ENCODE measurements around the gene ARFGAP1.

Gene ARFGAP1

GRCh38 chr20:63282946-63283345 is 10.3 kb downstream of the ARFGAP1 start:
- H3K36me3 ChIP-seq (ENCODE audit: insufficient read depth, low read length) = peaks cover 5% of the 10 kb centered on the region; the same call in 1 of the 2 replicates
- no peak overlapping the region for H3K27ac ChIP-seq
- TF ChIP-seq FOXP2 (optimal IDR thresholded peaks at IDR 0.05; ENCODE audit: control extremely low read depth, extremely low read length, insufficient read depth) = no peak
- TF ChIP-seq POLR2AphosphoS5 (IDR thresholded peaks at IDR 0.05; ENCODE audit: borderline replicate concordance, low read depth, low read length) = no peak
- H3K9me3 ChIP-seq (ENCODE audit: low read depth, low read length) = no peaks in the 10 kb centered on the region
- no peak overlapping the region for H3K4me3 ChIP-seq
- no peak for DNase-seq (ENCODE audit: low read depth, low spot score)
- H3K9ac ChIP-seq (ENCODE audit: insufficient read length) = no peak overlapping the region

- 0 out of 2 replicates have a peak, but pooled peaks cover 4% of the 10 kb centered on the region for H3K36me3 ChIP-seq (ENCODE audit: insufficient read depth, low read length)
- no peak overlapping the region for H3K4me3 ChIP-seq
- TF ChIP-seq POLR2AphosphoS5 (IDR thresholded peaks at IDR 0.05; ENCODE audit: borderline replicate concordance, low read depth, low read length) (no peak), FOXP2 (optimal IDR thresholded peaks at IDR 0.05; ENCODE audit: control extremely low read depth, extremely low read length, insufficient read depth) (no peak), EZH2 (IDR thresholded peaks at IDR 0.05) (no peak)
- DNase-seq (ENCODE audit: low read depth, low spot score) = no peak
- H3K9me3 ChIP-seq (ENCODE audit: low read depth, low read length) = no peaks in the 10 kb centered on the region
- no peak overlapping the region for H3K27ac ChIP-seq
- no peak overlapping the region for H3K9ac ChIP-seq (ENCODE audit: insufficient read length)
These were observed 10.9 kb downstream of the ARFGAP1 start for GRCh38 chr20:63283397-63284082.

GRCh38 chr20:63284083-63284440 is 11.4 kb downstream of the ARFGAP1 start:
- TF ChIP-seq EZH2 (IDR thresholded peaks at IDR 0.05) = no peak
- TF ChIP-seq POLR2AphosphoS5 (IDR thresholded peaks at IDR 0.05; ENCODE audit: borderline replicate concordance, low read depth, low read length) = no peak
- TF ChIP-seq FOXP2 (optimal IDR thresholded peaks at IDR 0.05; ENCODE audit: control extremely low read depth, extremely low read length, insufficient read depth) = no peak
- Histone ChIP-seq H3K4me3 (no peak overlapping the region), H3K27ac (no peak overlapping the region), H3K36me3 (ENCODE audit: insufficient read depth, low read length) (no peaks in the 10 kb centered on the region), H3K9ac (ENCODE audit: insufficient read length) (no peak overlapping the region), H3K9me3 (ENCODE audit: low read depth, low read length) (no peaks in the 10 kb centered on the region)
- no peak for DNase-seq (ENCODE audit: low read depth, low spot score)

- Histone ChIP-seq H3K36me3 (ENCODE audit: insufficient read depth, low read length) (no peaks in the 10 kb centered on the region), H3K4me3 (no peak overlapping the region), H3K9me3 (ENCODE audit: low read depth, low read length) (no peaks in the 10 kb centered on the region), H3K9ac (ENCODE audit: insufficient read length) (no peak overlapping the region), H3K27ac (no peak overlapping the region)
- TF ChIP-seq POLR2AphosphoS5 (IDR thresholded peaks at IDR 0.05; ENCODE audit: borderline replicate concordance, low read depth, low read length) = no peak
- TF ChIP-seq EZH2 (IDR thresholded peaks at IDR 0.05) = no peak
- no peak for TF ChIP-seq FOXP2 (optimal IDR thresholded peaks at IDR 0.05; ENCODE audit: control extremely low read depth, extremely low read length, insufficient read depth)
- DNase-seq (ENCODE audit: low read depth, low spot score) = no peak
These were observed 11.9 kb downstream of the ARFGAP1 start for GRCh38 chr20:63284544-63284949.

- Histone ChIP-seq H3K9ac (ENCODE audit: insufficient read length) (no peak overlapping the region), H3K36me3 (ENCODE audit: insufficient read depth, low read length) (no peaks in the 10 kb centered on the region), H3K4me3 (no peak overlapping the region), H3K9me3 (ENCODE audit: low read depth, low read length) (no peaks in the 10 kb centered on the region), H3K27ac (no peak overlapping the region)
- no peak for DNase-seq (ENCODE audit: low read depth, low spot score)
- TF ChIP-seq POLR2AphosphoS5 (IDR thresholded peaks at IDR 0.05; ENCODE audit: borderline replicate concordance, low read depth, low read length) (no peak), EZH2 (IDR thresholded peaks at IDR 0.05) (no peak), FOXP2 (optimal IDR thresholded peaks at IDR 0.05; ENCODE audit: control extremely low read depth, extremely low read length, insufficient read depth) (no peak)
These were observed 12.4 kb downstream of the ARFGAP1 start for GRCh38 chr20:63284981-63285524.

- no peak overlapping the region for H3K4me3 ChIP-seq
- H3K27ac ChIP-seq = no peak overlapping the region
- no peak for TF ChIP-seq POLR2AphosphoS5 (IDR thresholded peaks at IDR 0.05; ENCODE audit: borderline replicate concordance, low read depth, low read length)
- no peak for TF ChIP-seq FOXP2 (optimal IDR thresholded peaks at IDR 0.05; ENCODE audit: control extremely low read depth, extremely low read length, insufficient read depth)
- TF ChIP-seq EZH2 (IDR thresholded peaks at IDR 0.05) = no peak
- DNase-seq (ENCODE audit: low read depth, low spot score) = no peak
- H3K9me3 ChIP-seq (ENCODE audit: low read depth, low read length) = no peaks in the 10 kb centered on the region
- H3K9ac ChIP-seq (ENCODE audit: insufficient read length) = no peak overlapping the region
- H3K36me3 ChIP-seq (ENCODE audit: insufficient read depth, low read length) = no peaks in the 10 kb centered on the region
These were observed 13.3 kb downstream of the ARFGAP1 start for GRCh38 chr20:63285636-63286615.

- H3K36me3 ChIP-seq (ENCODE audit: insufficient read depth, low read length) = no peaks in the 10 kb centered on the region
- H3K27ac ChIP-seq = no peak overlapping the region
- DNase-seq (ENCODE audit: low read depth, low spot score) = no peak
- TF ChIP-seq POLR2AphosphoS5 (IDR thresholded peaks at IDR 0.05; ENCODE audit: borderline replicate concordance, low read depth, low read length) = no peak
- TF ChIP-seq EZH2 (IDR thresholded peaks at IDR 0.05) = no peak
- TF ChIP-seq FOXP2 (optimal IDR thresholded peaks at IDR 0.05; ENCODE audit: control extremely low read depth, extremely low read length, insufficient read depth) = no peak
- H3K9me3 ChIP-seq (ENCODE audit: low read depth, low read length) = no peaks in the 10 kb centered on the region
- no peak overlapping the region for H3K9ac ChIP-seq (ENCODE audit: insufficient read length)
- no peak overlapping the region for H3K4me3 ChIP-seq
These were observed 14.4 kb downstream of the ARFGAP1 start for GRCh38 chr20:63286781-63287696.
